GM18502 (cell line): ENCODE results near the gene ST13.
"Not testable (repeated sequence)": the region's sequence is repeated elsewhere in the genome, so short reads cannot be mapped to it uniquely, and the experiment has no call there.

Experiments
- ATAC-seq: cut with Tn5 transposase; IDR thresholded peaks from one replicate; pipeline ENCODE4 v1.9.1; 2021; ENCODE audit warnings: mild to moderate bottlenecking; ENCODE audit not compliant: unreplicated experiment, poor library complexity

ST13 gene

DNA sequence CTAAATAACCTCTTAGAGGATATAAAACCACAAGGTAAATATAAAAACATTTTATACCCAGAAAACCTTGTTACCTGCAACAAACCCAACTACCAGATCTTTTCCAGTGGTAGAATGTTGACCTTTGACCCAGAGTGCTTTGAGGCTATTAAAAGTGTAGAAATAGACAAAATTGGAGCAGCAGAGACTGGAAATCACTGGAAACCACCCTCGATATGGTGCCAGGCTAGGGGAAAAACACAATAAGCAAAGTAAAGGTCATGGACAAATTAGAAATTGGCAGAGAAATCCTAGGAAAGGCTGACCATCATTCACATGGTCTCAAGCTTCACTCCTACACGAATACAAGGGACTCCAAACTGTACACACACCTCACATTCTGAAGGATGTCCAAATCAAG lies 64.0 kb downstream of the ST13 start:
- no peak for ATAC-seq

DNA sequence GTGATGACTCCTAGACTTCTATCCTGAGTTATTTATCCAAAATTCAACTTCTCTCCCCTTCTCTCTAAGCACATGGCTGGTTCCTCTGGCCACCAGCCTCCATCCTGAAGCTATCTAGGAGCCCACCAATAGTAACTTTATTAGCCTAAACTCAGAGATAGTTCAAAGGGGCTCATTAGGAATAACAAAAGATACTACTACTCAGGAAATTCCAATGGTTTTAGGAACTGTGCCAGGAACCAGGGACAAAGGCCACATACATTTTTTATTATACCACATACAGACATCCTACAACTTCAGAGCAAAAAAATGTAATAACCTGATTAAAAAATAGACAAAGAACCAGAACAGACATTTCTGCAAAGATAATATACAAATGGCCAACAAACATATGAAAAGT lies 65.2 kb downstream of the ST13 start:
- no peak for ATAC-seq

DNA sequence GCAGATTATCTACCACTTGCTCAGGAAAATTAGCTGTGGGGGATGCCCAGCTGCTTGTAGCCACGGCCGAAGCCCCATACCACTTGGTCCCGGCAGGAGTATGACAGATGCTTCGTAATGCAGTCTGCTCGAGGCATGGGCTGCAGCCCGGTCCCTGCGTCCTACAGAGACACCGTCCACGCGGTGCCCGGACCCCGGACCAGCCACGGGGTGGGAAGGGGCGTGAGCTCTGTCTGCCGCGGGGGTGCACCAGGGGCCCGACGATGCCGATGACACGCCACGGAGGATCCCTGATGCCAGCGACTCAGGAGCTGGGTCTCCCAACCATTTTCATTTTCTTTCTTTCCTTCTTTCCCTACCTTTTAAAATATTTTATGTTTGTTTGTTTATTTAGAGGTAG lies 67.3 kb downstream of the ST13 start:
- ATAC-seq = no peak

DNA sequence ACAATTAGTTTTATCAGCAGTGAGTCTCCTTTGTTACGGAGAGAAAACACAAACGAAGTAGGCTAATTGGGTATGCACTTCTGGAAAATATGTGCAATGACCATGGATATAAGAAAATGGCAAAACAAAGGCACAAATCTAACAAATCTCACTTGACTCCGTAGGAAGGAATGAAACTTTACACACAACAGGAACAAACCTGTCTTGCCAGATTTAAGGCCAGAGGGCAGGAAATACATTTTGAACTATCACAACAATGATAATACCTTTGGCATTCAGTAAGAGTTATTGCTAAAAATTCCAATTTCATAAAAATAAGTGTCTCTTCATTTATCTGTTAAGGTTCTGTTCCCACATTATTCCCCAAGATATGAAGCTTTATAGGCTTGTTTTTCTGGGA lies 73.9 kb downstream of the ST13 start:
- no peak for ATAC-seq

DNA sequence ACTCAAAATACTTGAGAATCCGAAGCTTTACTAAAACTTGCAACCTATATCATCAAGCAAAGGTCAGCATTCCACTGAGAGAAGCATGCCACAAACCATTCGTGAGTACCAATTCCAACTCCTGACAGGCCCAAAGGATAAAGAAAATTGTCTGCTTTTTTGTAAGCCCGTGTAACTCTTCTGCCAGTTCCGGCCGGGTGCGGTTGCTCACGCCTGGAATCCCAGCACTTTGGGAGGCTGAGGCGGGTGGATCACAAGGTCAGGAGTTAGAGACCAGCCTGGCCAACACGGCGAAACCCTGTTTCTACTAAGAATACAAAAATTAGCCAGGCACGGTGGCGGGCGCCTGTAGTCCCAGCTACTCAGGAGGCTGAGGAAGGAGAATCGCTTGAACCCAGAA lies 74.7 kb downstream of the ST13 start:
- not testable (repeated sequence) for ATAC-seq
